Activated T-helper 17 cell treated with anti-CD3 and anti-CD28 coated beads, Interleukin-2, amount 50 U/mL, for 72 hours (primary cell): ENCODE measurements around the gene GPR183. TPM values are rescaled to one million over a fixed set of nuclear protein-coding genes. Genes with fewer than 3 reads are reported as not detected.

Source experiments
- ATAC-seq: fragments of 150-1000 bp; cut with Tn5 transposase; replicated peaks from 2 replicates; pipeline ENCODE4 v1.10.0; 2021; ENCODE audit warnings: mild to moderate bottlenecking, moderate library complexity
- H3K27ac Mint-ChIP-seq: one replicate; pipeline ENCODE4 v1.8.0; 2022; ENCODE audit warnings: mixed read lengths
- H3K27me3 Mint-ChIP-seq: one replicate; pipeline ENCODE4 v1.8.0; 2022; ENCODE audit warnings: mixed read lengths
- H3K36me3 Mint-ChIP-seq: one replicate; pipeline ENCODE4 v1.8.0; 2022; ENCODE audit warnings: low read depth, mild to moderate bottlenecking, mixed read lengths
- H3K4me1 Mint-ChIP-seq: one replicate; pipeline ENCODE4 v1.8.0; 2022; ENCODE audit warnings: mixed read lengths
- H3K4me3 Mint-ChIP-seq: one replicate; pipeline ENCODE4 v1.8.0; 2022; ENCODE audit warnings: mild to moderate bottlenecking, mixed read lengths
- H3K9me3 Mint-ChIP-seq: one replicate; pipeline ENCODE4 v1.8.0; 2022; ENCODE audit warnings: mixed read lengths
- total RNA-seq, 2 donors: library from RNA; stranded (reverse); gene quantifications; one replicate each; pipeline ENCODE4 v1.2.3, GENCODE V29; 2022

The GPR183 gene
- total RNA-seq, 2 donors from 2014 or later = 92.4 to 95.1 TPM

GRCh38 chr13:99312493-99312883, 5.3 kb upstream of the GPR183 start:
- Mint-ChIP-seq H3K4me1 (peaks cover 70% of the 10 kb centered on the region), H3K9me3 (no peaks in the 10 kb centered on the region), H3K36me3 (peaks cover 66% of the 10 kb centered on the region), H3K27ac (peak overlapping the region; percentile 97), H3K27me3 (no peaks in the 10 kb centered on the region), H3K4me3 (peak overlapping the region; percentile 97)
- ATAC-seq = peak; percentile 3

- Mint-ChIP-seq H3K27me3 (no peaks in the 10 kb centered on the region), H3K27ac (peak overlapping the region; percentile 97), H3K4me1 (peaks cover 70% of the 10 kb centered on the region), H3K36me3 (peaks cover 66% of the 10 kb centered on the region), H3K9me3 (no peaks in the 10 kb centered on the region), H3K4me3 (peak overlapping the region; percentile 97)
- no peak for ATAC-seq
Observed at GRCh38 chr13:99311748-99312492, 4.7 kb upstream of the GPR183 start.

DNA sequence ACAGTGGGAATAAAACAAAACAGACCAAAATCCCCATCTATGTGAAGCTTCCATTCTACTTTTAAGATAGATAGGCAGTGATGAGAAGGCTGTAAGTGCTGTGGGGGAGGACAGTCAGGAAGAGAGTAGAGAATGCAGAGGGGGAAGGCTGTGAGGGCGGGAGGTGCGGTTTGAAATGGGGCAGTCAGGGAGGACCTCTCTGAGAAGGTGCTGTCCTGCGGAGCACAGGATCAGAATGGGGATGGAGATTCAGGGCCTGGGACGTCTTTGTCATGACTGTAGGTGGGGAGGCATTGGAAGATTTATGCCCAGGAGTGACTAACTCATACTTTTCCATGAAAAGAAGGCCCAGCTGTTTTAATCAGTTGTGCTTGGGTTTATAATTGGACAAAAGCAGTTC, 3.9 kb upstream of the GPR183 start:
- Mint-ChIP-seq H3K36me3 (peaks cover 66% of the 10 kb centered on the region), H3K27ac (peak overlapping the region; percentile 97), H3K4me3 (peak overlapping the region; percentile 97), H3K4me1 (peaks cover 62% of the 10 kb centered on the region), H3K9me3 (no peaks in the 10 kb centered on the region), H3K27me3 (no peaks in the 10 kb centered on the region)
- ATAC-seq = peak; percentile 6

- Mint-ChIP-seq H3K27ac (peak overlapping the region; percentile 97), H3K4me1 (peaks cover 57% of the 10 kb centered on the region), H3K9me3 (no peaks in the 10 kb centered on the region), H3K4me3 (peak overlapping the region; percentile 97), H3K27me3 (no peaks in the 10 kb centered on the region), H3K36me3 (peaks cover 70% of the 10 kb centered on the region)
- ATAC-seq = peak; percentile 11
Observed at GRCh38 chr13:99310382-99311031, 3.3 kb upstream of the GPR183 start.

DNA sequence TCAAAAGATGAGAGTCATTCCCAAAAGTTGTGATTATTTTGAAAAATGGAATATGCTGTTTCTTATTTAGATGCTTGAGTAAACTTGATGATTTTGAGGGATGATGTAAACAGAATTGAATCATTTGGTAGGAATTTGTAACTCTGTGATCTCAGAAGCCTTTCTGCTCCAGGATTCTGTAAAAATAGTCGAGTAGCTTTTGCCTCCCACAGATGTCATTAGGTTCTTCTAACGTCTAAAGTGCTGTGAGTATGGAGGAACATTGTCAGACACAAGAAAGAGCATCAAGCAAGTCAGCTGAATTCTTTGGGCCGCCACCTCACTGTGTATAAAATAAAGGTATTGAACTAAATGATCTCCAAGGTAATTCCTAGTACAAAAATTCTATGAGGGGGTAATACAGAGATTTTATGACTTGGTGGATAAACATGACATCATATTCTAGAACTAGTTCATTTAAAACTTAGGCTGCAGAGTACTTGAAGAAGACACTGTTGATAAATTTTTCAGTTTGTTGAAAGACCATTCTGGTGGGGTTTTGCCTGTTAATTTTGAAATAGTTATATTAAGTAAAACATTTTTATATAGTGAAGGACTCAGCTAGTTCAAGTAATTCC, 1.4 kb upstream of the GPR183 start:
- Mint-ChIP-seq H3K4me1 (peaks cover 54% of the 10 kb centered on the region), H3K27me3 (no peaks in the 10 kb centered on the region), H3K9me3 (no peaks in the 10 kb centered on the region), H3K36me3 (peaks cover 74% of the 10 kb centered on the region), H3K4me3 (peak overlapping the region; percentile 97), H3K27ac (peak overlapping the region; percentile 97)
- no peak for ATAC-seq

- Mint-ChIP-seq H3K27ac (peak overlapping the region; percentile 97), H3K36me3 (peaks cover 81% of the 10 kb centered on the region)
Observed at GRCh38 chr13:99307648-99308339, 595 bp upstream of the GPR183 start.

DNA sequence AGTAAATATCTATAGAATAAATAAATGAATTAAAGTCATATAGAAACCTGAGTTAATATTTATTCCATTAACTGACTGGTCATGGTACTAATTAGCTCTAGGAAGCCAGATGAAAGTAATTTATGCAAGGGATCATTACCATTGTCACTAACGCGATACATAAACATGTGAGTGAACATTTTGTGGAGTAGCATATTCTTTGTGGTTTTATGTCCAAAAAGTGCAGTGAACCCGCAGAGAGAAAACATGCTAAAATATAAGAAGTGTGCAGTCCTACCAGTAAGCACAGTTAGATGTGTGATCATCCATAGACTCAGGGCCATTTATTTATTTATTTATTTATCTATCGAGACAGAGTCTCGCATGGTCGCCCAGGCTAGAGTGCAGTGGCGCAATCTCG, 1.6 kb downstream of the GPR183 start:
- ATAC-seq = no peak
- peaks cover 87% of the 10 kb centered on the region for H3K36me3 Mint-ChIP-seq

More at GRCh38 chr13:99307648-99308339, 595 bp upstream of the GPR183 start:
- Mint-ChIP-seq H3K4me1 (peaks cover 49% of the 10 kb centered on the region), H3K9me3 (no peaks in the 10 kb centered on the region), H3K27me3 (no peaks in the 10 kb centered on the region), H3K4me3 (peak overlapping the region; percentile 97)
- ATAC-seq = peak; percentile 80

GRCh38 chr13:99305158-99305557, 2.0 kb downstream of the GPR183 start:
- no peak for ATAC-seq
- Mint-ChIP-seq H3K36me3 (peaks cover 91% of the 10 kb centered on the region), H3K27me3 (no peaks in the 10 kb centered on the region), H3K4me1 (peaks cover 39% of the 10 kb centered on the region), H3K4me3 (peak overlapping the region; percentile 97), H3K9me3 (no peaks in the 10 kb centered on the region), H3K27ac (peak overlapping the region; percentile 97)

More for the DNA sequence above, 1.6 kb downstream of the GPR183 start:
- Mint-ChIP-seq H3K4me1 (peaks cover 35% of the 10 kb centered on the region), H3K9me3 (no peaks in the 10 kb centered on the region), H3K27me3 (no peaks in the 10 kb centered on the region), H3K27ac (peak overlapping the region; percentile 97), H3K4me3 (peak overlapping the region; percentile 97)

DNA sequence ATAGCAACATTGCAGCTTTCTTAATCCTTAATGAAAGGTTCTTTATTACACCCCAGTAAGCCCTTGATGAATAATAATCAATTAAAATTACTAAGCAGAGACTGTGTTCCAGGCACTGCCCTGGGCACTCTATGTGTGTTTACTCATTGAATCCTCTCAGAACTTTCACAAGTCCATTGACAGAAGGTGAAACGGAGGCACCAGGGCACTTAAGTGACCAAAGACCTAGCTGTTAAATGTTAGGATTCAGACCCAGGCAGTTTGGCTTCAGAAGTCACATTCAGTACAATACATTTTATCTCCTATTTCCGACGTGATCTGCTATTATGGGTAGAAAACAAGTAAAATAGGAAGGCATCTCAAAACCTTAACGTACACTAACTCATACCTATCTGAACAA, 2.7 kb downstream of the GPR183 start:
- Mint-ChIP-seq H3K36me3 (peaks cover 96% of the 10 kb centered on the region), H3K9me3 (no peaks in the 10 kb centered on the region), H3K27me3 (no peaks in the 10 kb centered on the region), H3K4me1 (peaks cover 44% of the 10 kb centered on the region), H3K4me3 (peak overlapping the region; percentile 97), H3K27ac (peak overlapping the region; percentile 97)
- no peak for ATAC-seq

GRCh38 chr13:99303863-99304521, 3.2 kb downstream of the GPR183 start:
- Mint-ChIP-seq H3K27ac (peak overlapping the region; percentile 97), H3K4me1 (peaks cover 47% of the 10 kb centered on the region), H3K9me3 (no peaks in the 10 kb centered on the region), H3K36me3 (peaks cover 96% of the 10 kb centered on the region), H3K27me3 (no peaks in the 10 kb centered on the region), H3K4me3 (peak overlapping the region; percentile 97)
- ATAC-seq = peak; percentile 18

DNA sequence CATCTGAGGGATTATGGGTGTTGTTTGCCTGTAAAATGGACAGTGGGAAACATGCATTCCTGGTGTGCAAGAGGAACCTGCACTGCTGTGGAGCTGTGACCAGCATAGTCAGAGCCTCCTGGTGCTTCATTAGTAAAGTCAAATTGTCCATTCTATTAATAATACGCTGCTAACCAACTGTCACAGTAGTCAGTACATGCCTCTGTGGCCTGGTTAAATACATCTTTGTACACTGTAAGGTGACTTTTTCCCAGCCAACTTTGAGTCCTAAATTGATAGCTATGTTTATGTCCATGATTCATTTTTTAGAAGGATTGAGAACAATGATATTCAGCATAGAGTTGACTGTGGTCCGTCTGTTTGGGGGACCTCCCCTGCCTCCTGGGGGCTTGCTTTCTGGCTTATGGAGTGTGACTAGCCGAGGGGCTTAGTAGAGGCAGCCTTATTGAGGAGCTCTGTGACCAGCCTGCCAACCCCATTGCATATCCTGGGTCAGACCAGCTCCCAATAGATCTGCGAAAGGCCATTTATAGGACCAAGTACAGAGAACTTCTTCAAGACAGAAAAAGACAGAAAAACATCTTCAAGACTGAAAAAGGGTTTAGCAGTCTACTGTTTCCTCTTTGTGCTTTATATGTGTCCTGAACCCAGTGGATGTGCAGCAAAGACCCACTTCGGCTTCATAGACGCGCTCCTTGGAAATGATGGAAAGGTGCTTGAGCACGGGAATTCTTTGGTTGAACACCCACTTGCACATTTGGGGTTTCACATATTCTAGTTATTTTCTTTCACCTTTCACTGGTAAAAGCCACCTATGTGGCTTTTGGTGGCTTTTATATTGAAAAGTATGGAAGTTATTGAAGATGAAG, 4.3 kb downstream of the GPR183 start:
- Mint-ChIP-seq H3K27ac (peak overlapping the region; percentile 97), H3K4me3 (peak overlapping the region; percentile 97), H3K27me3 (no peaks in the 10 kb centered on the region), H3K36me3 (peaks cover 96% of the 10 kb centered on the region), H3K9me3 (no peaks in the 10 kb centered on the region), H3K4me1 (peaks cover 44% of the 10 kb centered on the region)
- no peak for ATAC-seq

DNA sequence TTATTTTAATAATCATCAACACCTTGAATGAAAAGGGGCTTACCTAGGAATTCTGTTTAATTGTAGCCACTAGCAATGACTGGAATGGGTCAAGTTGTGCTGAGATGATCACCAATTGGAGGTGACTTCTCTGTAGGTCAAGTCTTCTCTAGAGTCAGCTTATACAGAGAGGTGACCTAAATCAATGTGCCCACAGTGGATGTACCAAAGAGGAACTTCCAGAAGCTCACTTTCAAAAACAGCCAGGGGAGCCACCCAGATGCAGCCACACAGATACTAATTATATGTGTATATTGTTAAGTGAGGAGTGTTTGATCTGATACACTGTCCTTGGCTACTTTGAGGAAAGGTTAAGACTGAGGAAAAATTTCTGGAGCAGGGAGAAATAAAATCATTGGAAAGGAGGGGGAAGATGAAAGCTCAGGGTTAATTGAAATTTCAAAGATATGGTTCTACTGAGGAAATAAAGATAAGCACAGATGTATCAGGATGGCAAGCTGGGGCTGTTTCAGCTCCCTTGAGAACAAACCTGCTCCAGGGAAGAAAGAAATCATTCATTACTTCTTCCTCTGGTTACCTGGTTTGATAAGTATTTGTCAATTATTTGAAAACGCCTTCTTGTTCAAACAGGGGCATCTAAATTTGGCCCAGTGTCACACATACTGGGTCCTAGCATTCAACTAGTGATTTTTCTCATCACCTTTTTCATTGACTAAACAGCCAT, 5.1 kb downstream of the GPR183 start:
- H3K27ac Mint-ChIP-seq = peak overlapping the region; percentile 97

More for the DNA sequence above, 5.1 kb downstream of the GPR183 start:
- Mint-ChIP-seq H3K4me3 (peak overlapping the region; percentile 97), H3K27me3 (no peaks in the 10 kb centered on the region), H3K36me3 (peaks cover 96% of the 10 kb centered on the region), H3K4me1 (peaks cover 47% of the 10 kb centered on the region), H3K9me3 (no peaks in the 10 kb centered on the region)
- ATAC-seq = peak; percentile 25
